Thyroid gland (tissue), 4 donors: ENCODE measurements around the gene PHLPP1.

ENCODE experiments used
- POLR2A ChIP-seq, 2 donors: fragments of 450-650 bp; IDR thresholded peaks; one replicate each; pipeline ENCODE4 v1.6.1; 2017; ENCODE audit warnings: antibody characterized with exemption in 2 of 2, mild to moderate bottlenecking in 2 of 2, moderate library complexity in 1 of 2
- TF ChIP-seq, protein P1 (sequence below), 6 experiments: fragments of 200-600 bp in 3 of 6; fragments of 450-650 bp in 3 of 6; sonication (generic) in 3 of 6; IDR thresholded peaks; one replicate each; pipeline ENCODE4 v1.5.1; 2016 to 2019; ENCODE audit warnings: antibody characterized with exemption in 6 of 6, mild to moderate bottlenecking in 2 of 6, inconsistent platforms in 1 of 6, moderate library complexity in 1 of 6

DNA sequence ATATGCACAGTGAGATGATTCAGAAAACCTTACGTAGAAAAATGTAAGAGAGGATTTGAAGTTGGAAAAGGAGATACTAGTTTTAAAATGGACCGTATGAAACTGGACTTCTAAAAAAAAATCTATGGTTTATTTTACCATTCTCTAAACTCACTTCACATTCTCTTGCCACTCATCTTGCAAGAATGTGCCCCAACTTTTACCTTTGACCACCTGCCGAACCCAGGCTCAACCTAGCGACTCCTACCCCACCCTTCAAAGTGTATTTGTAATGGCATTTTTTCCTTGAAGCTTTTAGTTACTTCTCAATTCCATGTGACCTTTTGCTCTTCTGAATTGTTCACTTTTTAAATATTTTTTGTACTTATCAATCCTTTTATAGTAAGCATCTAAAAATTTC, 160.8 kb downstream of the PHLPP1 start:
- TF ChIP-seq, protein P1, sequence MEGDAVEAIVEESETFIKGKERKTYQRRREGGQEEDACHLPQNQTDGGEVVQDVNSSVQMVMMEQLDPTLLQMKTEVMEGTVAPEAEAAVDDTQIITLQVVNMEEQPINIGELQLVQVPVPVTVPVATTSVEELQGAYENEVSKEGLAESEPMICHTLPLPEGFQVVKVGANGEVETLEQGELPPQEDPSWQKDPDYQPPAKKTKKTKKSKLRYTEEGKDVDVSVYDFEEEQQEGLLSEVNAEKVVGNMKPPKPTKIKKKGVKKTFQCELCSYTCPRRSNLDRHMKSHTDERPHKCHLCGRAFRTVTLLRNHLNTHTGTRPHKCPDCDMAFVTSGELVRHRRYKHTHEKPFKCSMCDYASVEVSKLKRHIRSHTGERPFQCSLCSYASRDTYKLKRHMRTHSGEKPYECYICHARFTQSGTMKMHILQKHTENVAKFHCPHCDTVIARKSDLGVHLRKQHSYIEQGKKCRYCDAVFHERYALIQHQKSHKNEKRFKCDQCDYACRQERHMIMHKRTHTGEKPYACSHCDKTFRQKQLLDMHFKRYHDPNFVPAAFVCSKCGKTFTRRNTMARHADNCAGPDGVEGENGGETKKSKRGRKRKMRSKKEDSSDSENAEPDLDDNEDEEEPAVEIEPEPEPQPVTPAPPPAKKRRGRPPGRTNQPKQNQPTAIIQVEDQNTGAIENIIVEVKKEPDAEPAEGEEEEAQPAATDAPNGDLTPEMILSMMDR (IDR thresholded peaks at IDR 0.05): no peak
- TF ChIP-seq POLR2A (IDR thresholded peaks at IDR 0.05): no peak
